Panc1 (cell line): Measurements from ENCODE around the gene RNF121. TPM values are rescaled to one million over a fixed set of nuclear protein-coding genes. Genes with fewer than 3 reads are reported as not detected.

Experiments
- ATAC-seq: fragments of 200-7000 bp; cut with Tn5 transposase; 2 replicates; pipeline ENCODE4 v1.9.1; 2020; ENCODE audit warnings: mild to moderate bottlenecking, moderate library complexity
- BruUV-seq: library from RNA; stranded (reverse); fragments of 400-500 nt; replicated peaks from 2 replicates; lab custom pipeline; 2021; lab: Mats Ljungman, UMichigan
- CTCF ChIA-PET: fragments of 300-600 bp; sonication (Branson Sonifier 250); formaldehyde crosslinking; loops from one replicate; lab custom pipeline; 2022; ENCODE audit warnings: antibody characterized with exemption; lab: Charles Lee
- POLR2A ChIA-PET: fragments of 300-600 bp; sonication (Branson Sonifier 250); formaldehyde crosslinking; loops from one replicate; lab custom pipeline; 2022; ENCODE audit warnings: antibody characterized with exemption; lab: Charles Lee
- DNase-seq: peaks from one replicate; pipeline ENCODE4 v3.0.0-alpha.2; 2010; ENCODE audit warnings: low read depth, low spot score
- H3K27ac ChIP-seq: 2 replicates; pipeline ENCODE4 v1.5.1; 2011; ENCODE audit warnings: mild to moderate bottlenecking, low read length, inconsistent platforms
- H3K27me3 ChIP-seq: fragments of 200-500 bp; sonication (Bioruptor generic); 2 replicates; pipeline ENCODE4 v1.6.0; 2014; ENCODE audit warnings: low read length, inconsistent platforms; ENCODE audit not compliant: control insufficient read depth, insufficient read depth
- H3K36me3 ChIP-seq: fragments of 200-500 bp; sonication (Bioruptor generic); 2 replicates; pipeline ENCODE4 v1.5.1; 2014; ENCODE audit warnings: inconsistent platforms, mild to moderate bottlenecking, low read length, moderate library complexity; ENCODE audit not compliant: control insufficient read depth, insufficient read depth
- H3K4me1 ChIP-seq: 2 replicates; pipeline ENCODE4 v1.5.1; 2011; ENCODE audit warnings: inconsistent platforms, mild to moderate bottlenecking, low read length, moderate library complexity; ENCODE audit not compliant: control insufficient read depth, insufficient read depth
- H3K4me3 ChIP-seq, 2 experiments: 2 replicates each; pipeline ENCODE4 v1.5.1; 2011 to 2012; ENCODE audit warnings: low read depth in 2 of 2, low read length in 2 of 2, mild to moderate bottlenecking in 2 of 2, inconsistent platforms in 1 of 2, moderate library complexity in 1 of 2
- H3K9me3 ChIP-seq: fragments of 200-500 bp; sonication (Bioruptor generic); 2 replicates; pipeline ENCODE4 v1.5.1; 2014; ENCODE audit warnings: low read depth, mild to moderate bottlenecking, inconsistent platforms, low read length, moderate library complexity; ENCODE audit not compliant: control insufficient read depth, insufficient read depth
- POLR2AphosphoS5 ChIP-seq: IDR thresholded peaks from 2 replicates; pipeline ENCODE4 v1.6.1; 2012; ENCODE audit warnings: mild to moderate bottlenecking, low read depth, low read length, moderate library complexity
- REST ChIP-seq, 2 experiments: IDR thresholded peaks; 2 replicates each; pipeline ENCODE4 v1.6.1; 2011 to 2012; ENCODE audit warnings: low read depth in 2 of 2, control low read depth in 1 of 2, low read length in 1 of 2, mild to moderate bottlenecking in 1 of 2, moderate library complexity in 1 of 2; ENCODE audit not compliant: insufficient read depth in 1 of 2
- SIN3A ChIP-seq: IDR thresholded peaks from 2 replicates; pipeline ENCODE4 v1.6.1; 2012; ENCODE audit warnings: low read depth, mild to moderate bottlenecking, low read length, moderate library complexity, borderline replicate concordance; ENCODE audit not compliant: insufficient read depth
- TCF7L2 ChIP-seq: IDR thresholded peaks from 2 replicates; pipeline ENCODE4 v1.6.1; 2011; ENCODE audit warnings: mild to moderate bottlenecking, low read depth, low read length, inconsistent platforms
- in situ Hi-C: cut with HindIII; loops from 2 replicates; pipeline ENCODE4 v1.10.0; 2016; ENCODE audit warnings: low sequenced_read_pairs, low pct_unique_long_range_greater_than_20kb
- intact Hi-C: fragments of 100-400 bp; cut with micrococcal nuclease; formaldehyde crosslinking; loops from one replicate; pipeline ENCODE4 v1.10.0; 2022; ENCODE audit not compliant: unreplicated experiment
- total RNA-seq: library from RNA; stranded (reverse); gene quantifications from one replicate; pipeline ENCODE4 v1.2.1, GENCODE V29; 2021; ENCODE audit not compliant: unreplicated experiment
- TF ChIP-seq, protein P1 (sequence below): fragments of 450-650 bp; IDR thresholded peaks from 2 replicates; pipeline ENCODE4 v1.5.1; 2017; ENCODE audit warnings: mild to moderate bottlenecking

Gene RNF121
- total RNA-seq, 1 experiment from 2014 or later, result 69.6 TPM

DNA sequence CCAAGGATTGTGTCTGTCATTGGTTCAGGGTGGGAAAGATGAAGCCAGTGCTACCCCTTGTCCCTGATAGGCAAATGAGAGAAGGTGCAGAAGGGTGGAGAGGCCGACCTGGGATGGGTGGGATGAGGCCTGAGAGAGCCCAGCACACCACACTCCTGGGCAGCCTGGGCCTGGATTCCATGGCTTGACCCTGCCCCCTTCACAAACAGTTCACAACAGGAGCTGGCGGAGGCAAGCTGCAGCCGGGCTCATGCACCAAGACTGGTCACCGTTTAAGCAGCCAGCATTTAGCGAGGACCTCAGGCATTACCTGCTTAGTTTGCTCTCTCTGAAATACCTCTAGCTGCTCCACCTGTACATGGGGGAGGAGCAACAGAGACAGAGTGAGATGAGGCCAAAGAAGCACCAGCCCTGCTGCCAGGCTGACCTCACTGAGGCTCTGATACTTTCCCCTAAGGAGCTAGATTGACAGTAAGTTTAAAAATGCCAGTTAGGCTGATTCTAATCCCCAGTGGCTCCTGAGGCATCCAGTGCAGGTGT is 83.3 kb downstream of the RNF121 start:
- no TSS peak for BruUV-seq
- in situ Hi-C loops (no loop called here), intact Hi-C loops (no loop called here)
- DNase-seq, result no peak
- Histone ChIP-seq H3K4me3 (no peak overlapping the region), H3K27ac (no peak overlapping the region), H3K36me3 (peaks cover 19% of the 10 kb centered on the region), H3K9me3 (no peaks in the 10 kb centered on the region), H3K27me3 (no peaks in the 10 kb centered on the region), H3K4me1 (no peaks in the 10 kb centered on the region)
- CTCF ChIA-PET, result interaction anchor here (0.6 to 0.7 kb wide), 2 partner anchors 40 to 160 kb away, joined by 3 read pairs; no protein-coding TSS in a partner anchor
- 0 out of 2 replicates have a peak, but pooled peaks have one; percentile 3 for ATAC-seq
- POLR2A ChIA-PET, result interaction anchor here (0.7 kb wide), 1 partner anchor 10 kb away, joined by 3 read pairs; no protein-coding TSS in a partner anchor
- no peak for TF ChIP-seq REST (IDR thresholded peaks at IDR 0.05; ENCODE audit: insufficient read depth in 1 of 2, low read depth in 2 of 2, low read length in 1 of 2)
- TF ChIP-seq, protein P1, sequence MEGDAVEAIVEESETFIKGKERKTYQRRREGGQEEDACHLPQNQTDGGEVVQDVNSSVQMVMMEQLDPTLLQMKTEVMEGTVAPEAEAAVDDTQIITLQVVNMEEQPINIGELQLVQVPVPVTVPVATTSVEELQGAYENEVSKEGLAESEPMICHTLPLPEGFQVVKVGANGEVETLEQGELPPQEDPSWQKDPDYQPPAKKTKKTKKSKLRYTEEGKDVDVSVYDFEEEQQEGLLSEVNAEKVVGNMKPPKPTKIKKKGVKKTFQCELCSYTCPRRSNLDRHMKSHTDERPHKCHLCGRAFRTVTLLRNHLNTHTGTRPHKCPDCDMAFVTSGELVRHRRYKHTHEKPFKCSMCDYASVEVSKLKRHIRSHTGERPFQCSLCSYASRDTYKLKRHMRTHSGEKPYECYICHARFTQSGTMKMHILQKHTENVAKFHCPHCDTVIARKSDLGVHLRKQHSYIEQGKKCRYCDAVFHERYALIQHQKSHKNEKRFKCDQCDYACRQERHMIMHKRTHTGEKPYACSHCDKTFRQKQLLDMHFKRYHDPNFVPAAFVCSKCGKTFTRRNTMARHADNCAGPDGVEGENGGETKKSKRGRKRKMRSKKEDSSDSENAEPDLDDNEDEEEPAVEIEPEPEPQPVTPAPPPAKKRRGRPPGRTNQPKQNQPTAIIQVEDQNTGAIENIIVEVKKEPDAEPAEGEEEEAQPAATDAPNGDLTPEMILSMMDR, result no peak
- TF ChIP-seq POLR2AphosphoS5, result no peak
- no peak for TF ChIP-seq TCF7L2
- no peak for TF ChIP-seq SIN3A

DNA sequence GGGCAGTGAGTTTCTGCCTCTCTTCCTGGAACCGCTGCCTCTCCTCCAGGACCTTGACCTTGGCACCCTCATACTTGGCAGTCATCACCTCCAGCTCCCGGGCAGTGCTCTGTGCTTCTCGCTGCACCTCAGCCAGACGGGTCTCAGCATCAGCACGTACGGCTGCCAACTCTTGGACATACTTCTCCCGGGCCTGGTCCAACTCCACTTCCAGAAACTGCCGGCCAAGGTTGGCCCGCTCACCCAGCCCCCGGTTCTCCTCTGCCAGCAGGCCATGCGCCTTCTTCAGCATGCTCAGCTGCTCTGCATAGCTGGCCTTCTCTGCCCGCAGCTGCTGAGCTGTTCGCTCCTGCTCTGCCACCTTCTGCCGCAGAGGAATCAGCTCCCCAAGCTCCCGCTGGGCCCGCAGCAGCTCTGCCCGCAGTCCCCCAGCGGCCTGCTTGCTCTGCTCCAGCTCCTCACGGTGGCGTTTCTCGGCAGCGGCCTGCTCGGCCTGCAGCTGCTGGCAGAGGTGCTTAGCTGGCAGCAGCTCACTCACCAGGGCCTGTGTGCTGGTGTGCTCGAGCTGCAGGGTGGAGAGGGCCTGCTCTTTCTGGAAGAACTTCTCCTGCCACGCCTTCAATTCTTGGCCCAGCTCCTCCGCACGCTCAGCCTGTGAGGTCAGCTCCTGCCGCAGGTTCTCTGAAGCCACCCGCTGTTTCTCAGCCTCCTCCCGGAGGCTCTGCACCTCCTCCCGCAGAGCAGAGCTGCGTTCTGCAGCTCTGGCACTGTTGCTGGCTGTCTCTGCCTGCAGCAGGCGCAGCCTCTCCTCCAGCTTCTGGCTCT is 84.3 kb downstream of the RNF121 start:
- intact Hi-C loops, result no loop called here
- H3K27me3 ChIP-seq, result no peaks in the 10 kb centered on the region
- H3K36me3 ChIP-seq, result peaks cover 20% of the 10 kb centered on the region
- no peaks in the 10 kb centered on the region for H3K9me3 ChIP-seq
- CTCF ChIA-PET, result interaction anchor here (0.6 to 0.8 kb wide), 3 partner anchors 12 to 159 kb away, joined by 3 to 5 read pairs (median 3); no protein-coding TSS in a partner anchor
- H3K4me3 ChIP-seq, result no peak overlapping the region
- BruUV-seq, result no TSS peak
- ATAC-seq (no peak), DNase-seq (no peak)
- H3K4me1 ChIP-seq, result no peaks in the 10 kb centered on the region
- in situ Hi-C loops, result no loop called here
- POLR2A ChIA-PET, result interaction anchor here (0.7 kb wide), 1 partner anchor 9 kb away, joined by 3 read pairs; no protein-coding TSS in a partner anchor
- no peak for TF ChIP-seq POLR2AphosphoS5
- TF ChIP-seq, protein P1, result no peak
- no peak for TF ChIP-seq SIN3A
- TF ChIP-seq TCF7L2, result no peak
- no peak overlapping the region for H3K27ac ChIP-seq
